Astrocyte (in vitro differentiated cells and primary cell): ENCODE measurements around the gene PCDHB13.
"Not testable (repeated sequence)": the region's sequence is repeated elsewhere in the genome, so short reads cannot be mapped to it uniquely, and the experiment has no call there.

Source experiments
- CTCF ChIP-seq: IDR thresholded peaks from 2 replicates; pipeline ENCODE4 v1.5.1; 2011; ENCODE audit warnings: low read depth, mild to moderate bottlenecking, inconsistent platforms, low read length, moderate library complexity; ENCODE audit not compliant: insufficient read depth
- EZH2 ChIP-seq: IDR thresholded peaks from 2 replicates; pipeline ENCODE4 v1.6.1; 2012; ENCODE audit warnings: mild to moderate bottlenecking, low read length, inconsistent platforms; ENCODE audit not compliant: insufficient read depth

DNA sequence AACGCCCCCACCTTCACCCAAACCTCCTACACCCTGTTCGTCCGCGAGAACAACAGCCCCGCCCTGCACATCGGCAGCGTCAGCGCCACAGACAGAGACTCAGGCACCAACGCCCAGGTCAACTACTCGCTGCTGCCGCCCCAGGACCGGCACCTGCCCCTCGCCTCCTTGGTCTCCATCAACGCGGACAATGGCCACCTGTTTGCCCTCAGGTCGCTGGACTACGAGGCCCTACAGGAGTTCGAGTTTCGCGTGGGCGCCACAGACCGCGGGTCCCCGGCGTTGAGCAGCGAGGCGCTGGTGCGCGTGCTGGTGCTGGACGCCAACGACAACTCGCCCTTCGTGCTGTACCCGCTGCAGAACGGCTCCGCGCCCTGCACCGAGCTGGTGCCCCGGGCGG is 11.1 kb downstream of the PCDHB13 start:
- TF ChIP-seq EZH2, CTCF: not testable (repeated sequence)
